LoVo (cell line): ENCODE results near the gene RPL36AL.

Experiments used
- DNase-seq: peaks from one replicate; pipeline ENCODE4 v3.0.0-alpha.2; 2016; ENCODE audit warnings: low spot score

The RPL36AL gene

DNA sequence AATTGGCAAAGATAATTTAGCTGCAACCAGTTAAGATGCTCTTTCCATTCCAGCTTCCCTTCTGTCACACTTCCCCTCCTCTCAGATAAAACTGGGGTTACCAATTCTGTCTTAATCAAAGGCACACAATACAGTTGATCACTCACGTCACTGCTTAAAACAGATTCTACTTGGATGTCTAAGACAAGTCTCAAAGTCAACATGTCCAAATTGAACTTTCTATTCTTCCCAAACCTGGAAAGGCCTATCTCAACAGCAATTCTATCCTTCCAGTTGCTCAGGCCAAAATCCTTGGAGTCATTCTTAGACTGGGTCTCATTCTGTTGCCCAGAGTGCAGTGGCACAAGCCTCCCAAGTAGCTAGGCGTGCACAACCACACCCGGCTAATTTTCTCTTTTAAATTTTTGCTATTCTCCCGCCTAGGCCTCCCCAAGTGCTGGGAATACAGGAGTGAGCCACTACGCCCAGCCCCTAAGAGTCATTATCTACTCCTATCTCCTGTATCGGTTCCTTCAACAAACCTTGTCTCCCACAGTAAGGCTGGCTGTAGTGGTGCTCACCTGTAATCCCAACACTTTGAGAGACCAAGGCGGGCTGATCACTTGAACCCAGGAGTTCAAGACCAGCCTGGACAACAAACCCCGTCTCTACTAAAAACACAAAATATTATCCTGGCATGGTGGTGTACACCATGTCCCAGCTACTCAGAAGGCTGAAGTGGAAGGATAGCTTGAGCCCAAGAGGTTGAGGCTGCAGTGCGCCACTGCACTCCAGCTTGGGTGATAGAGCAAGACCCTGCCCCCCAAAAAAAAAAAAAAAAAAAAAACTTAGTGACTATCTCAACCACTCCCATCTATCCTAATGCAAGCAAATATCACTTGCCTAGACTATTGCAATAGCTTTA is 39.0 kb downstream of the RPL36AL start:
- DNase-seq: no peak

DNA sequence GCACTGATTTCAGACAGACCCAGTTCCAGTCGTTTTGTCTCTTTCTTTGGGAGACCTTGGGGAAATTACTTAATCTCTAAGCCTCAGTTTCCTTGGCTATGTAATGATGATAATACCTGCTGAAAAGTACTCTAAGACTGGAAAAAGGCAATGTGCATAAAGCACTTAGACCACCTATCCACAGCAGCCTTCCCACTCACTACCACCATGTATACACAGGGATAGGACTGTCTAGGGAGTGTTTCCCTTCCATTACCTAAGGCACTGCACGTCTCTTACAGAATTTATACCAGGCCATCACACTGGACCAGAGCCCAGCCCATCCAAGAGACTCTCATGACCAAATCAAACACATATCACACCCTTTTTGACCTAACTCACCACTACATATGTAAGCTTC is 40.6 kb downstream of the RPL36AL start:
- DNase-seq: no peak

DNA sequence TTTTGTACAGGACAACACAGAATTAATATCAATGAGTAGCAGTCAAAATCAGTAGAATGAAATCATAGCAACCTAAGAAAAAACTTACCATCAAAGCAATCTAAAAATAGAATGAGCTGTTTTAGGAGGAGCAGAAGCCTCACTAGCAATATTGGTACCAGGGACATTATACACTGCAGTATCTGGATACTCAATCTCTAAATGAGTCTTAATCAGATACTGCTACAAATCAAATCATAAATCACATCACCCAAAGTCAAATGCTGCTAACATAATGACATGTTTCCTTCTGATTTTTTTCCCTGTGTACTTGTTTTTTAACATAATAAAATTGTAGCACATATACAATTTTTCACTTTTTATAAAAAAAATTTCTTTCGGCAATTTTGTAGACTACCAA is 42.3 kb downstream of the RPL36AL start:
- DNase-seq: no peak

DNA sequence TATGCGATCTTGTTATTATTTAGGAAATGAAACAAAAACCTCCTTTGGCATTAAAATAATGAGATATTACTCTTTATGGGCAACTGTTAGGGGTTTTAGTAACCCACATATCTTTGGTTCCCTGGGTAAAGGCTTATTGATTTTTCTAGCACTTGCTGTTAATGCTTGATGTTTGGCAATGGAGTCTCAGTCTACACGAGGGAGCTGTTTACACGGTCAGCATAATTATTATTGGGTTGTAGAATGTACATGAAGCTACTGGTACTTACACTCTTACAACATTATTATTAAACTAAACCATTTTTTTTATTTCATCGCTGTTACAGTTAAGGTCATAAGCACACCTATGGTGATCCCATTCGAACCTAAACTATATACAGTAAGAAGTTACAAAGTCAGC is 46.4 kb downstream of the RPL36AL start:
- DNase-seq: no peak

DNA sequence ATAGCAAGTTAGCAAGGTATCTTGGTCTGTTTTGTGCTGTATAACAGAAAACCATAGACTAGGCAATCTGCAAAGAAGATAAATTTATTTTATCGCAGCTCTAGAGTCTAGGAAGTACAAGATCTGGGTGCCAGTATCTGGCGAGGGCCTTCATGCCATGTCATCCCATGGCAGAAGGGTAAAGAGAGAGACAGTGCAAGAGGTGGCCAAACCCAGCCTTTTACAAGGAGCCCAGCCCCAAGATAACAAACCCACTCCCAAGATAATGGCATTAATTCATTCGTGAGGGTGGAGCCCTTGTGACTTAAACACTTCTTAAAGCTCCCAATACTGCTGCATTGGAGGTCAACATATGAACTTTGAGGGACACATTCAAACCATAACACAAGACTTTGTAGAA is 51.1 kb downstream of the RPL36AL start:
- DNase-seq: no peak
